A673 (cell line): ENCODE data around the gene CNIH4.

Experiments used
- CTCF ChIP-seq: fragments of 300-800, 200-600 bp; sonication (generic); conservative IDR thresholded peaks from 2 replicates; pipeline ENCODE4 v1.5.1; 2017; ENCODE audit warnings: low read depth, mild to moderate bottlenecking, antibody characterized with exemption, low read length, moderate library complexity, mixed read lengths
- EZH2 ChIP-seq: fragments of 200-600 bp; sonication (generic); IDR thresholded peaks from 2 replicates; pipeline ENCODE4 v1.6.1; 2017; ENCODE audit warnings: borderline replicate concordance, low read depth, mild to moderate bottlenecking, mixed read lengths, antibody characterized with exemption, low read length; ENCODE audit not compliant: poor library complexity, severe bottlenecking

DNA sequence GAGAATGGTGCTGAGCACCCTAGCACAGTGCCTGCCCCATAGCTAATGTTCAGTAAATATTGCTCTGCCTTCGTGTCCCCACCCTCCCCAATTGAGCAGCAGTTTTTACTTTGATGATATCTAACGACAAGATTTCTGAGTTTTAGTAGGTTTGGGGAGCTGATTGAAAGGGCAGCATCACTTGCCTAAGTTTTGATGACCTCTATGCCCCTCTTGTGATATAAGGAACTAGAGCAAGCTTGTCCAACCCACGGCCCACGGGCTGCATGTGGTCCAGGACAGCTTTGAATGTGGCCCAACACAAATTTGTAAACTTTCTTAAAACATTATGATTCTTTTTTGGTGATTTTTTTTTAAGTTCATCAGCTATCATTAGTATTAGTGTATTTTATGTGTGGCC, 1.6 kb downstream of the CNIH4 start:
- TF ChIP-seq CTCF (no peak), EZH2 (no peak)
